GM13976 (cell line): ENCODE data around the gene PKNOX2.

Experiments used
- DNase-seq: peaks from one replicate; pipeline ENCODE4 v3.0.0; 2012; ENCODE audit warnings: low spot score
- CTCF ChIP-seq: IDR thresholded peaks from 2 replicates; pipeline ENCODE4 v1.5.1; 2012; ENCODE audit warnings: borderline replicate concordance, mild to moderate bottlenecking; ENCODE audit not compliant: insufficient read depth; ENCODE audit errors: extremely low read depth, missing control alignments, control extremely low read depth
- in situ Hi-C: fragments of 300-500 bp; cut with MboI; formaldehyde crosslinking; loops from one replicate; pipeline ENCODE4 v1.12.0; 2022; ENCODE audit warnings: low sequenced_read_pairs, mixed read lengths, inconsistent platforms; ENCODE audit not compliant: unreplicated experiment

Gene PKNOX2

GRCh38 chr11:125388611-125389010 is 224.1 kb downstream of the PKNOX2 start:
- no peak for TF ChIP-seq CTCF
- in situ Hi-C loops, result no loop called here
- DNase-seq, result no peak

DNA sequence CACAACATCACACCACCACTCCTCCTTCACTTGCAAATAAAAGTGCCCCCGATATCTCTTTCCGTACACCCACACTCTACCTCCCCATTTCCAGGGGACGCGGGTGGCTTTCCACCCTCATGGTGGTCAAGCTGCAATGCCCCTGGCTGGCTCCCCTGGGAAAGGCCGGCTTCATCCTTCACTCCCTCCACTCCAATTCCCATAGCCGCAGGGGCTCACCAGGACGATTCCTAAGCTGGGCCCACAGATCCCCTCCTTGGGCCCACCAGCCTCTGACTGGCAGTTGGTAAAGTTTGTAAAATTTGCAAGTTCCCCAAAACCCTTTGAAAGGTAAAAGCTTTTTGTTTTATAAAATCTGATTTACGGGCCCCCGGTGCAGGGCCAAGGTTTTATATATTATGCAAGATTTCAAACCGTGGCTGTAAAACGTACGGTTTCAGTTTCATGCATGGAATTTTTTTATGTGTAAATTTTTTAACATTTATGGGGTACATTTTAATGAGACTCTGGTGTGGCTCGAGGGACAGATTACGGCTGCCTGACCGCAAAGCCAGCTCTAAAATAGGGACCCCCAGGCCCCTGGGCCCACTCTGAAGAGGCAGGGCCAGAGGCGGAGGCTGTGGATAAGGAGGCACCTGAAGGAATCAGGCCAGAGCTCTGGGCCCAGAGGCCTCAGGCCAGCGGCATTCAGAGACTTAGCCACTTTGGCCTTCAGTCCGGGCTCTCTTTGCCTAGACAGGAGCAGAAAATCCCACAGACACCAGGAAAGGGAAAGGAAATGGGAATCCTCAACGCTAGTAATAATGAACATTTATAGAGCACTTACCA is 225.0 kb downstream of the PKNOX2 start:
- no peak for TF ChIP-seq CTCF
- in situ Hi-C loops, result no loop called here
- no peak for DNase-seq

DNA sequence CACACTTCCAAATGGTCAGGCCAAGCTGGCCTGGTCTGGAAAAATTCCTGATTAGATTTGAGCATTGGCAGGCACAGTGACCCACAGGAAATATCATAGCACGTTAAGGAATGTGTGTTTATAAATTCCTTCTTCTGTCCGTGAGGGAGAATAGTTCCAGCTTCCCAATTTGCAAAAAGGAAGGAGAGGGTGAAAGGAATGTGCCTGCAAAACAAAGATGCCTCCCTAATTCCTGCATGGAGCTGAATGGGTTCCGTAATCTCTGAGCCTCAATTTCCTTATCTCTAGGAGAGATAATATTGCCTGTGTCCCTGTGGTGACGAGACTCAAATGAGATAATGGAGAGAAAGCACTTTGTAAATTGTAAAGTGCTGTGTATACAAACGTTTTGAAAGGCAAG is 226.4 kb downstream of the PKNOX2 start:
- DNase-seq, result no peak
- no peak for TF ChIP-seq CTCF
- in situ Hi-C loops, result no loop called here

- TF ChIP-seq CTCF, result no peak
- no peak for DNase-seq
- in situ Hi-C loops, result no loop called here
Observed at GRCh38 chr11:125393331-125393730, 228.8 kb downstream of the PKNOX2 start.

DNA sequence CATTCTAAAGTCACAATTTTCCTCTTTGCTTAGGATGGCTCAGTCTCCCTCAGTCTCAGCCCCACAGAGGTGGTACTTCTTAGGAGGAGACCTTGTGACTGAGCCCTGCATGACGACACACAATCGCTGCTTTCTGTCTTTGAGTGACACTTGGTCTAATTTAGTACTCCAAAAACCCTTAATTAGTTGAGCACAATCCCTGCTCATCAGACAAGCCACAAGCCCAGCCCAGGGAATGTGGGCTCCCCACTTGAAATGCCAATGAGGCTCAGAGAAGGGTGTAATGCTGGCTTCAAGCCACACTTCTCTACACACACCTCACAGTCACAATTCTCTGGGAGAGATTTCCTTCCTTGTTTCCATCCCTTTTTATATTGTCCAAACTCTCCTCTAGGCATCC is 229.7 kb downstream of the PKNOX2 start:
- no peak for TF ChIP-seq CTCF
- in situ Hi-C loops, result no loop called here
- DNase-seq, result no peak

DNA sequence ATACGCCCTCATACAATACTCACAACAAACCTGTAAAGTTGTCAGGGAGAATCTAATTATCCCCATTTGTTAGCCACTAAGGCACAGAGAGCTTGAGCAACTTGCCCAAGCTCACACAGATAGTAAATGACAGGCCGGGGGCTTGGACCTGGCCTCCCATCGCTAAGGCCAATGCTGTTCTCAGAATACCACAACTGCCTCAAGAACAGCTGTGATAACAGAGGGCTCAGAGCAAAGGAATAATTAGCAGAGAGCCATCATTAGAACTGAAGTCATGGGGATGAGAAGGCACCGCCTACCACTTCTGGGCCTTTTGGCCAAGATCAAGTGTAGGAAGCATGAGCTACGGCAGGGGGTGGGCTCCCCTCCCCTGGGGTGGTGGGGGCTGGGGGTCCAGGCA is 232.9 kb downstream of the PKNOX2 start:
- TF ChIP-seq CTCF, result no peak
- in situ Hi-C loops, result no loop called here
- DNase-seq, result no peak

DNA sequence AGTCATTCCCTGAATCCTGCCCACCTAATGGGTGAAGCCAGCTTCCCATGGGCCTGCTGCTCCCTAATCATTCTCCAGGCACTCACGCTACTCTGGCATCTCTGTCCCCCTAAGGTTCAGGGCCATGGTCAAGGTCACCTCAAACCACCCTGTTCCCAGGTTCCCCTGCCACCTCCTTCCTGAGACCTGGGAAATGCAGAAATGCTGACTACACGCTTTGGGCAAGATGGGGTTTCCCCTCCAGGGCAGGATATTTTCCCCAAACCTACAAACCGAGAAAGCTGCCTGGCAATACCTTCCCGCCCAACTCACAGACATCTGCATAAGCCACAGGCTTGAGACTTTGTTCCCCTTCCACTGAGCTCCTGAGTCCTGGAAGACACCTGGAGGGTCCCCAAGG is 233.9 kb downstream of the PKNOX2 start:
- TF ChIP-seq CTCF, result no peak
- no peak for DNase-seq
- in situ Hi-C loops, result no loop called here
